HFF-Myc (cell line): ENCODE measurements around the gene TBC1D10B.
"Not testable (repeated sequence)": the region's sequence is repeated elsewhere in the genome, so short reads cannot be mapped to it uniquely, and the experiment has no call there.

Experiments used
- DNase-seq: peaks from one replicate; pipeline ENCODE4 v3.0.0-alpha.2; 2011; ENCODE audit warnings: low read depth; ENCODE audit errors: extremely low read depth
- H3K4me3 ChIP-seq: replicated peaks from 2 replicates; pipeline ENCODE4 v1.5.1; 2011; ENCODE audit warnings: low read depth, mild to moderate bottlenecking, control low read depth, low read length
- CTCF ChIP-seq: IDR thresholded peaks from 2 replicates; pipeline ENCODE4 v1.5.1; 2012; ENCODE audit warnings: mild to moderate bottlenecking, low read depth, low read length, control low read depth; ENCODE audit errors: missing control alignments

The TBC1D10B gene

DNA sequence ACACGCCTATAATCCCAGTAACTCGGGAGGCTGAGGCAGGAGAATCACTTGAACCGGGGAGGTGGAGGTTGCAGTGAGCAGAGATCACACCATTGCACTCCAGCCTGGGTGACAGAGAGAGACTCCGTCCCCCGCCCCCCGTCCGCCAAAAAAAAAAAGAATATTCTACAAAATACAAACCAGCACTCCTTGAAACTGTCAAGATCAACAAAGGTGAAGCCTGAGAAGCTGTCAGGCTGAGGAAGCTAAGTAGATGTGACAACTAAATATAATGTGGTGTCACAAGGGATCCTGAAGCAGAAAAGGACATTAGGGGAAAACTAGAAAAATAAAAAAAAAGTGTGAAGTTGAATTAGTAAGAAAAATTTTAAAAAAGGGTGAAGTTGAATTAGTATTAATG, 21.4 kb downstream of the TBC1D10B start:
- H3K4me3 ChIP-seq, result no peak overlapping the region
- TF ChIP-seq CTCF, result no peak
- no peak for DNase-seq

DNA sequence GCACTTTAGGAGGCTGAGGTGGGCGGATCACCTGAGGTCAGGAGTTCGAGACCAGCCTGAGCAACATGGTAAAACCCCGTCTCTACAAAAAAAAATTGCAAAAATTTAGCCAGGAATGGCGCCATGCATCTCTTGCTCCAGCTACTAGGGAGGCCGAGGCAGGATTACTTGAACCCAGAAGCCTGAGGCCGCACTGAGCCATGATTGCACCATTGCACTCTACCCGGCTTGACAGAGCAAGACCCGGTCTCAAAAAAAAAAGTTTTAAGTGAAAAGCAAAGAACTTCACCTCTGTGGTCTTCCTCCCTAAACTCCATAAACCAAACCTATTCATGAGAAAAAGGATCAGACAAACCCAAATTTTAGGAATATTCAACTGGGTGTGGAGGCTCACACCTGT, 22.2 kb downstream of the TBC1D10B start:
- no peak for DNase-seq
- no peak for TF ChIP-seq CTCF

GRCh38 chr16:30346286-30346685, 24.0 kb downstream of the TBC1D10B start:
- TF ChIP-seq CTCF, result no peak
- no peak overlapping the region for H3K4me3 ChIP-seq
- no peak for DNase-seq

More for the DNA sequence above, 22.2 kb downstream of the TBC1D10B start:
- H3K4me3 ChIP-seq, result no peak overlapping the region

GRCh38 chr16:30343491-30343820, 26.8 kb downstream of the TBC1D10B start:
- not testable (repeated sequence) for DNase-seq, H3K4me3 ChIP-seq

DNA sequence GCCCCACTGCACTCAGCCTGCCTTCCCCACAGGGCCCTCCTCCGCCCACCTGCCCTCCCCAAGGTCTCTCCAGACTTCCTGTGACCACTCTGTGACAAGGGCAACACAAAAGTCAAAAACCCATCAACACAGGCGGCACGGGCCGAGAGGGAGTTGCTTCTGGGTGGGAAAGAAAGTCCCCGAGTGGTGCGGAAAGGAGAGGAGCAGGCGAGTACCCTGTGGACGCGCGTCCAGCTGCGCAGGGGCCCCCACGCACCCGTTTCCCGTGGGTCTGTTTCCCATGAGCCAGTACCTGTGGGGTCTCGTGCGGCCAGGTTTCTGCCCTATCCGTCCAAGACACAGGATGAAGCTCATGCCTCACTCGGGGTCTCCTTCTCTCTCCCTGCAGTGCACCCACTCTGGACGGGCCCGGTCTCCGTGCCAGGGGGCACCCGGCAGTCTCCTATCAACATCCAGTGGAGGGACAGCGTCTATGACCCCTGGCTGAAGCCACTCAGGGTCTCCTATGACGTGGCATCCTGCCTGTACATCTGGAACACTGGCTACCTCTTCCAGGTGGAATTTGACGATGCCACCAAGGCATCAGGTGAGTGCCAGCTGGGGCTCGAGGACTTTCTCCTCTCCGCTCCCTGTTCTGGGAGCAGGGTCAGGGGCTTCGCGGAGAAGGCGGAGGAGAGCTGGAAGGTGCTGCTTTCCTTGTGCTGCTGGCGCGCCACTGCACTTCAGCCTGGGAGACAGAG, 27.4 kb downstream of the TBC1D10B start:
- no peak overlapping the region for H3K4me3 ChIP-seq
- DNase-seq, result no peak
- TF ChIP-seq CTCF, result no peak

GRCh38 chr16:30341971-30342370, 28.3 kb downstream of the TBC1D10B start:
- not testable (repeated sequence) for H3K4me3 ChIP-seq, DNase-seq

- DNase-seq, result no peak
- TF ChIP-seq CTCF, result no peak
Observed at GRCh38 chr16:30340621-30341020, 29.7 kb downstream of the TBC1D10B start.

GRCh38 chr16:30338715-30339114, 31.6 kb downstream of the TBC1D10B start:
- not testable (repeated sequence) for H3K4me3 ChIP-seq, DNase-seq

More at GRCh38 chr16:30340621-30341020, 29.7 kb downstream of the TBC1D10B start:
- H3K4me3 ChIP-seq, result no peak overlapping the region

GRCh38 chr16:30337964-30338357, 32.3 kb downstream of the TBC1D10B start:
- H3K4me3 ChIP-seq, DNase-seq: not testable (repeated sequence)
